Transverse colon (tissue), 3 donors: Measurements from ENCODE around the gene VPS18.

Source experiments
- CTCF ChIP-seq, 5 experiments: fragments of 200-600 bp in 3 of 5; fragments of 450-650 bp in 2 of 5; sonication (generic) in 3 of 5; IDR thresholded peaks; 1 replicate in 2 of 5; 2 replicates in 3 of 5; pipeline ENCODE4 v1.5.1; 2016 to 2017; ENCODE audit warnings: antibody characterized with exemption in 5 of 5, inconsistent platforms in 3 of 5, mild to moderate bottlenecking in 2 of 5, moderate library complexity in 1 of 5
- EP300 ChIP-seq: sonication (generic); formaldehyde crosslinking; IDR thresholded peaks from one replicate; pipeline ENCODE4 v1.6.1; 2017; ENCODE audit warnings: antibody characterized with exemption, low read depth

DNA sequence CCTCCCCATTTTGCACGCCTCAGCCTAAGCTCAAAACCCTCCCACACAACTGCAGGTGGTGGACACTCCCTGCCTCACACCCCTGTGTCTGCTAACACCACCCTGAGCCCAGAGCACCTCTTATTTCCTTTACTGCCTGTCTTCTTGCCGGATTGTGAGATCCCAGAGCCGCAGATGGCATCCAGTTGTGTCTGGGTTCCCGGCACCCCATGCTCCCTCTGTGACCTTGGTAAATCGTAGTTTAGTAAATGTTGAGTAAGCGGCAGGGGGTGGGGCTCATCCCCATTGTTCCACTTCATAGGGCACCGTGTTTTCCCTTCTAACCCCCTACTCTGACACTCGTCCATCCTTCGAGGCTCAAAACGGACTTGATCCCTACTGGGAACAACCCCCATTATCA lies 35.5 kb upstream of the VPS18 start:
- TF ChIP-seq CTCF (IDR thresholded peaks at IDR 0.05) (no peak), EP300 (no peak)
